GM18870 (cell line): ENCODE data around the gene HHLA2.
"Not testable (repeated sequence)": the region's sequence is repeated elsewhere in the genome, so short reads cannot be mapped to it uniquely, and the experiment has no call there.

Source experiments
- ATAC-seq: cut with Tn5 transposase; IDR thresholded peaks from one replicate; pipeline ENCODE4 v1.9.1; 2021; ENCODE audit warnings: moderate library complexity; ENCODE audit not compliant: unreplicated experiment

Gene HHLA2

GRCh38 chr3:108341911-108342310 is 45.6 kb downstream of the HHLA2 start:
- ATAC-seq, result no peak

- peak; percentile 64 for ATAC-seq
These were observed 46.6 kb downstream of the HHLA2 start for GRCh38 chr3:108342837-108343486.

DNA sequence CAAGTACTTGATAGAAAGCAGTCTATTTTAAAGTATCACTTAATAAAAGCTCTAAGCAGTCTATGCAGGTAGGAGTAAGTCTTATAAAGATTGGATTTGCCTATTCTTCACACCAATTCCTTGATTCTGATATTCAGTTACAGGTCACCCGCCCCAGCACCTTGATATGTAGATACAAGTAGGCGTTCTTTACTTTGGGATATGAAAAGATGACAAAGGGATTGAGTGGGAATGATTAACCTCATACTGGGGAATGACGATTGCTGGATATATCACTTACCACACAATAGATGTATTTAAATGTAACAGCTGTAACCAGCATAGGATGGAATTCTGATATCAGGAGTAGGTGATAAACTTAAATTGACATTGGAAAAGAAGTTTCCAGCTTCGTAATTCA is 47.1 kb downstream of the HHLA2 start:
- no peak for ATAC-seq

- ATAC-seq, result no peak
These were observed 49.3 kb downstream of the HHLA2 start for GRCh38 chr3:108345492-108346205.

DNA sequence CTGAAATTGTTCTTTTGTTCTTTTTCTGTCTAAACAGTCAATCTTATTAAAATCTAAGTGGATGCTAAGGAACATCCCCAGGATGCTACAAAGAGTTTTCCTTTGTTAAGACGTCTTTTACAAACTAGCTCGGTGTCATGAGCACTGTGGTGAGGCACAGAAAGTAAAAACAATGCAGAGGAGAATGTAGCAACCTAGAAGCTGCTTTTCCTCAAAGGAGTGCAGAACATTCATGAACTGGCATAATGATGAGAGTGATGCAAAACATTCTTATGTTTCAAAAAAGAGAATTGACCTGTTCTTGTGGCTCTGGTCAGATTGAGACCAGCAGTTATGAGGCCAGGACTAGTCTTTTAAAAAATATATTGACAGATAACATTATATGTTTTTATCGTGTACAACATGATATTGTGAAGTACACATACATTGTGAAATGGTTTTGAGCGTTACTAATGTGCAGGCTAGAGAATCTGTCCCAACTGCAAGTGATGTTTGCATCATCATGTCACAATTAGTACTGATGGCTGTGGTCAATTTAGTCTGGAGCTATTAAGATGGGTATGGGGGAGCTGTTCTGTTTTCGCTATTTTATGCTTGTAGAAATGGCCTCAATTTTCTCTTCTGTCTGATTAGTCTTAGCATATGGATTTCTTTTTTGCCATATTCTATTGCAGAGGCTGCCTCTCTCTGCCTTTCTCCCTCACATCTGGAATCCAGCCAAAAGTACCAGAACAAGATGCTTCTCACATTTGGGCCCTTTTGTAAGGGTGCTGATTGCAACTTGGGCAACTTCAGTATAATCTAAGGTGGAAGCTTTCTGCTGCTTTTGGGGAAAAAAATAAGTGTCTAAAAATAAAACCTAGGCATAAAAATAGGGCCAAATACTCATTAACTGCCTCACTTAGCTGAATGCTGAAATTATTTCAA is 50.2 kb downstream of the HHLA2 start:
- no peak for ATAC-seq

GRCh38 chr3:108352176-108352575 is 55.8 kb downstream of the HHLA2 start:
- ATAC-seq, result no peak

DNA sequence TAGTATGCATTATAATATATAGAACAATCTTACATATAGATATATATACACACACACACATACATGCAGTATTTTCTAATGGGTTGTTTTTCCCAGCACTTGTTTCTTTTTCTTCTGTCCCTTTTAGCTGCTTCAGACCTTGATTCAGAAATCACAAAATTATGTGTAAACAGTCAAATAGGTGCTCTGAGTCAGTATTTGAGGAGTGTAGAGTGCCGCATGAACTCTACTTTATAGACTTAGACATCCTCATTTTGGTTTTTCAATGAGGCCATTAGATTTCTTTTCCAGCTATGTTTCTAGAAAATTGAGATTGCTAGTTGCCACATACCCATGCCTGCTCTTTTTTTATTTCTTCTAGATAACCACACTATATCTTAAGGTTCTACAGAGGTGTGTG is 58.2 kb downstream of the HHLA2 start:
- ATAC-seq, result no peak

GRCh38 chr3:108357042-108357441 is 60.7 kb downstream of the HHLA2 start:
- no peak for ATAC-seq

- ATAC-seq, result no peak
These were observed 62.7 kb downstream of the HHLA2 start for GRCh38 chr3:108359011-108359410.

DNA sequence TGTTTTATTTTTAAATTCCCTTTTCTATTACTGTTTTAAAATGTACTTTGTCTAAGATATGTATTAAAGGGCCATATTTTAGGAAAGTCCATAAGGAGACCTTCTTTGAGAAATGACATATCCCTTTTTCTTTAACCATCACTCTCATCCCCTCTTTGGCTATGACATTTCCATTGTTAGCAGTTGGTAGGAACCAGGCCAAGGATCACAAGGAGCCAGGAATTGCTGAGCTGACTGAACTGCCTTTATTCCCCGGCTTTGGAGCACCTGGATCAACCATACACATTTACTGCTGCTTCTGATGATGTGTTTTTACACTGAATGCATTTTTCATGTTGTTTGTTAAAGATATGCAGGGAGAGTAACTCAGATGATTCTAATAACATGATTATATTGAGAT is 79.7 kb downstream of the HHLA2 start:
- no peak for ATAC-seq

GRCh38 chr3:108377384-108377783 is 81.0 kb downstream of the HHLA2 start:
- no peak for ATAC-seq

DNA sequence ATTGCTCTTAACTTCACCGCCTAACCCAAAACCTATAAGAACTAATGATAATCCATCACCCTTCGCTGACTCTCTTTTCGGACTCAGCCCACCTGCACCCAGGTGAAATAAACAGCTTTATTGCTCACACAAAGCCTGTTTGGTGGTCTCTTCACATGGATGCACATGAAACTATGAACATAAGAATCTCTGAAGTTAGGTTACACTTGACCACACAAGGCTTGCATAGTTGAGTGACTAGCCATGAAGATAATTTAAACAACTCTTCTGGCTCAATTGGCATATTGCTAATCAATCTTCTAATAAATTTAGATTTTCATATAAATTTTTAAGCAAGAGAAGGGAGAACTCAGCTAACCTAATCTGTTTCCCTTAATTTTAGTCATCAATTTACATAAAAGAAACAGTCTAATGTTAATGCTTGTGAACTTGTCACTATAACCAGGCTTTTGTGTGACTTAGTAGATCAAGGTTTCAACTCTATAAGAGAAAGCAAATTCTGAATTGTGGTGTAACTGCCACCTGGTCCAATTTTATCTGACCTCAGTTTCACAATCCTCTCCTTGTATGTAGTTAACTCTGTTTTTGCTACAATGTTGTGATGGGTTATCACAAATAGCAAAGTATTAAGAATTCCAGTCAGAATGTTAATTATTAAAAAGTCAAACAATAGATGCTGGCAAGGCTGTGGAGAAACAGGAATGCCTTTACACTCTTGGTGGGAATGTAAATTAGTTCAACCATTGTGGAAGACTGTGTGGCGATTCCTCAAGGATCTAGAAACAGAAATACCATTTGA is 82.0 kb downstream of the HHLA2 start:
- no peak for ATAC-seq

DNA sequence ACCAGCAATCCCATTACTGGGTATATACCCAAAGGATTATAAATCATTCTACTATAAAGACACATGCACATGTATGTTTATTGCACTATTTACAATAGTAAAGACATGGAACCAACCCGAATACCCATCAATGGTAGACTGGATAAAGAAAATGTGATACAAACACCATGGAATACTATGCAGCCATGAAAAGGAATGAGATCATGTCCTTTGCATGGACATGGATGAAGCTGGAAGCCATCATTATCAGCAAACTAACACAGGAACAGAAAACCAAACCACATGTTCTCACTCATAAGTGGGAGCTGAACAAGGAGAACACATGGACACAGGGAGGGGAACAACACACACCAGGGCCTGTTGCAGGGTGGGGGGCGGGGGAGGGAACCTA is 82.6 kb downstream of the HHLA2 start:
- not testable (repeated sequence) for ATAC-seq

GRCh38 chr3:108380128-108380795 is 83.9 kb downstream of the HHLA2 start:
- no peak for ATAC-seq

DNA sequence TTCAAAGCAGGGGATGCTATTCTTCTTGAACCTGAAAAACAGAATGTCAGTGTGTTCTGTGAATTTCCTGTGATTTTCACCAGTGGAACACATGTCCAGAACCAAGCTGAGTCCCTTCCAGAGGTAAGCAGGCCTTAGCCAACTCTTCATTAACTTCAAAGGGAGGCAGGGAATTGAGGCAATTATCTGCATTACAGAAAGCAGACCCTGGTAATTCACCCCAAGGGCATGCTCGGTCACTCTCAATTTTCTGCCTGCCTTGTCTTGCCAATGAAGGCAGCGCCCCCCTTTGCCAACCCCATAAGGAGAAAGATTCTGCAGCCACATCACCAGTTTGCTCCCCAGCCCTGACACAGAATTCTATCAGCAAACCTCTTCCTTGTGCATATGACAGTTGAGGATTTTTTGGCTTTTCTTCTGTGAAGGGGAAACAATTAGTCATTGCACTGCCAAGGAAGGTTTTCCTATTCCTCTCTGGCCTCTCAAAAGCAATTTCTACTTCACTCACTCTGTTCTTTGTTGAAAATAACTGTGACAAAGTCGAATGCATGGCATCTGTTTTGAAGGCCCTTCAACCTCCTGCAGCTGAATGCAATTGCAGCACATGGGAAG is 85.3 kb downstream of the HHLA2 start:
- ATAC-seq, result no peak

GRCh38 chr3:108383306-108383705 is 87.0 kb downstream of the HHLA2 start:
- ATAC-seq, result no peak

GRCh38 chr3:108387063-108387462 is 90.7 kb downstream of the HHLA2 start:
- no peak for ATAC-seq

- ATAC-seq, result peak; percentile 82
These were observed 92.1 kb downstream of the HHLA2 start for GRCh38 chr3:108388136-108389132.

DNA sequence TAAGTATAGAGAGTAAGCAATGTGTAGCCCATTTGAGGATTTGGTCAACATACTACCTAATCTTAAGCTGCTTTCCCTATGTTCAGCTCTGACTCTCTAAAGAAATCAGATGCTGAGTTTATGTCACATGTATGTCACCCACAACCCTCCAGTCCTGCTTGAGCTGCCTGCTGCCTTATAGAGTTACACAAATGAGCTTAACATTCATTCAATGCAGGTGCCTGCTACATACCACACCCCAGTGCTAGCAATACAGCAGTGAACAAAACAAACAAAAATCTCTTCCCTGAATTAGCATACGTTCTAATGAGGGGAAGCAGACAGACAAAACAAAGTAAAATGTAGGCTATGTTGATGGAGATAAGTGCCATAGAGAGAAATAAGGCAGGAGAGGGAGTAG is 93.0 kb downstream of the HHLA2 start:
- ATAC-seq, result no peak
